HG03565 (cell line): ENCODE data around the gene NR2C1.
"Not testable (repeated sequence)": the region's sequence is repeated elsewhere in the genome, so short reads cannot be mapped to it uniquely, and the experiment has no call there.

ENCODE experiments used
- ATAC-seq: cut with Tn5 transposase; IDR thresholded peaks from one replicate; pipeline ENCODE4 v1.9.1; 2021; ENCODE audit warnings: mild to moderate bottlenecking, moderate library complexity; ENCODE audit not compliant: unreplicated experiment

The NR2C1 gene

GRCh38 chr12:95072900-95073697, at the start of gene NR2C1:
Gene NR2C1 (minus strand): TSS chr12:95073618. CDS start chr12:95067384, 6,234 bp downstream.
- peak; percentile 87 for ATAC-seq

GRCh38 chr12:95118788-95119179, 45.4 kb upstream of the NR2C1 start:
- no peak for ATAC-seq

GRCh38 chr12:95118138-95118787, 44.8 kb upstream of the NR2C1 start:
- no peak for ATAC-seq

- ATAC-seq = peak; percentile 63
Observed at GRCh38 chr12:95117178-95117599, 43.8 kb upstream of the NR2C1 start.

- peak; percentile 43 for ATAC-seq
Observed at GRCh38 chr12:95116773-95117172, 43.4 kb upstream of the NR2C1 start.

- no peak for ATAC-seq
Observed at GRCh38 chr12:95116341-95116740, 42.9 kb upstream of the NR2C1 start.

GRCh38 chr12:95115641-95116040, 42.2 kb upstream of the NR2C1 start:
- no peak for ATAC-seq

GRCh38 chr12:95114766-95115405, 41.5 kb upstream of the NR2C1 start:
- no peak for ATAC-seq

GRCh38 chr12:95107362-95107761, 33.9 kb upstream of the NR2C1 start:
- ATAC-seq = no peak

GRCh38 chr12:95105540-95105939, 32.1 kb upstream of the NR2C1 start:
- ATAC-seq = no peak

- no peak for ATAC-seq
Observed at GRCh38 chr12:95104919-95105452, 31.6 kb upstream of the NR2C1 start.

- ATAC-seq = peak; percentile 98
Observed at GRCh38 chr12:95102916-95103671, 29.7 kb upstream of the NR2C1 start.

GRCh38 chr12:95101957-95102356, 28.5 kb upstream of the NR2C1 start:
- not testable (repeated sequence) for ATAC-seq

- no peak for ATAC-seq
Observed at GRCh38 chr12:95100264-95101190, 27.1 kb upstream of the NR2C1 start.

- no peak for ATAC-seq
Observed at GRCh38 chr12:95099270-95099790, 25.9 kb upstream of the NR2C1 start.

- ATAC-seq = no peak
Observed at GRCh38 chr12:95096852-95097251, 23.4 kb upstream of the NR2C1 start.

GRCh38 chr12:95096378-95096777, 23.0 kb upstream of the NR2C1 start:
- no peak for ATAC-seq

- ATAC-seq = not testable (repeated sequence)
Observed at GRCh38 chr12:95095866-95096265, 22.4 kb upstream of the NR2C1 start.

GRCh38 chr12:95089462-95089861, 16.0 kb upstream of the NR2C1 start:
- no peak for ATAC-seq
